NCI-H2081 (cell line): ENCODE measurements around the gene ZSWIM7.
"Not testable (repeated sequence)": the region's sequence is repeated elsewhere in the genome, so short reads cannot be mapped to it uniquely, and the experiment has no call there.

Source experiments
- DNase-seq, 2 experiments: peaks; one replicate each; lab custom pipeline; 2025; lab: John Stamatoyannopoulos, UW

The ZSWIM7 gene

DNA sequence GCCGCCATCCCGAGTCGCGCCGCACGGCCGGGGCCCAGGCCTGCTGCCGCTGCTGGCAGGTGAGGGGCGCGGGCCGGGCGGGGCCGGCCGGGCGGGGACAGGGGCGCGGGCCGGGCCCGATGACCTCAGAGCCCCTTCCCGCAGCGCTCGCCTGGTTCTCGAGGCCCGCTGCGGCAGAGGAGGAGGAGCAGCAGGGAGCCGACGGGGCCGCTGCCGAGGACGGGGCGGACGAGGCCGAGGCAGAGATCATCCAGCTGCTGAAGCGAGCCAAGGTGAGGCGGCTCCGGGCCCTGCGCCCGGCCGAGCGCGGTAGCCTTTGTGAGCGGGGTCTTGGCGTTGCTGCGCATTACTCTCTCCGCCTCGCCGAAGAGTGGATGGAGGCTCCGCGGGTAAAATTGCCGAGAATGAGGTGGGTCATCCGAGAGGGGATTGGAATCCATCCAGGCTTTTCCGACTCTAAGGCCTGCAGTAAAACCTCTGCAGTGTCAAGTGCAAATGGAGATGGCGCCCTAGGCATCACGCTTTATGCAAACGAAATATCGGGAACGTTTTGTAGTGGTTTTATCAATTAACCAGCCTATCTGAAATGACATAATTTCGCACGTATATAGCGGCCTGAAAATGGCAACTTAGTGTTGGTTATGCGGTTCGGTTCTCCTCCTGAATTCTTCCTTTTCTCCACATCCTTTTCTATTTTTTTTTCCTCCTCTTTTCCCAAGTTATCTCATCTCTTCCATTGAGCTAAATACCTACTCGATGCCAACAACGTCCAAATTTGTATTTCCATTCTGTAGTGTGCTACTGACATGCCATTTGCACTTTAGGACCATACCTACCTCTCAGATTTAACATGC is 697 bp upstream of the ZSWIM7 start:
- DNase-seq, result peak; percentile 44 to 63

DNA sequence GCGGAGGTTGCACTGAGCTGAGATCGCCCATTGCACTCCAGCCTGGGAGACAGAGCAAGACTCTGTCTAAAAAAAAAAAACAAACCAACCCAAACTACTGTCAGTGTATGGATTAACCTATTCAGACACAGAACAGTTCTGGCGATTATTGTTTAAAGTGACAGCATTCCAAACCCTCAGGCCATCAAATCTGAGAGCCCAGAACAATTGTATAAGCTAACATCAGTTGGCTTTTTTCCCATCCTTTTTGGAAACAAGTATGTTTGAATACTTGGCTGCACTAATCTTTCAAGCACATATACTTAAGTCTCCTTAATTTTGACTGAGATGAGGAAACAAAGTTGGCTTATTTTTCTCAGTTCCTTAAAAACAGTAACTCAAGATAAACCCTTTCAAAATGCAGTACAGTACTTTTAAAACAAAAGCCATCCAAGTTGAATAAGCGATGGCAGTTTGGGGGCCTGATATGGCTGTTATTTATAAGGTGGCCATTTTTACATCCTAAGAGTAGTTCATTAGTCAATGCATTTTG is 1.4 kb downstream of the ZSWIM7 start:
- DNase-seq, result no peak

- DNase-seq, result no peak
Measured at GRCh38 chr17:15996322-15996721, 3.2 kb downstream of the ZSWIM7 start.

- no peak for DNase-seq
Measured at GRCh38 chr17:15981646-15982580, 17.6 kb downstream of the ZSWIM7 start.

- no peak for DNase-seq
Measured at GRCh38 chr17:15981208-15981607, 18.3 kb downstream of the ZSWIM7 start.

DNA sequence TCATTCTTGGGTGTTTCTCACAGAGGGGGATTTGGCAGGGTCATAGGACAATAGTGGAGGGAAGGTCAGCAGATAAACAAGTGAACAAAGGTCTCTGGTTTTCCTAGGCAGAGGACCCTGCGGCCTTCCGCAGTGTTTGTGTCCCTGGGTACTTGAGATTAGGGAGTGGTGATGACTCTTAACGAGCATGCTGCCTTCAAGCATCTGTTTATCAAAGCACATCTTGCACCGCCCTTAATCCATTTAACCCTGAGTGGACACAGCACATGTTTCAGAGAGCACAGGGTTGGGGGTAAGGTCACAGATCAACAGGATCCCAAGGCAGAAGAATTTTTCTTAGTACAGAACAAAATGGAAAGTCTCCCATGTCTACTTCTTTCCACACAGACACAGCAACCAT is 20.5 kb downstream of the ZSWIM7 start:
- not testable (repeated sequence) for DNase-seq

- DNase-seq, result no peak
Measured at GRCh38 chr17:15978606-15979005, 20.9 kb downstream of the ZSWIM7 start.

GRCh38 chr17:15977894-15978293 is 21.6 kb downstream of the ZSWIM7 start:
- DNase-seq, result no peak

- no peak for DNase-seq
Measured at GRCh38 chr17:15973834-15974233, 25.7 kb downstream of the ZSWIM7 start.

DNA sequence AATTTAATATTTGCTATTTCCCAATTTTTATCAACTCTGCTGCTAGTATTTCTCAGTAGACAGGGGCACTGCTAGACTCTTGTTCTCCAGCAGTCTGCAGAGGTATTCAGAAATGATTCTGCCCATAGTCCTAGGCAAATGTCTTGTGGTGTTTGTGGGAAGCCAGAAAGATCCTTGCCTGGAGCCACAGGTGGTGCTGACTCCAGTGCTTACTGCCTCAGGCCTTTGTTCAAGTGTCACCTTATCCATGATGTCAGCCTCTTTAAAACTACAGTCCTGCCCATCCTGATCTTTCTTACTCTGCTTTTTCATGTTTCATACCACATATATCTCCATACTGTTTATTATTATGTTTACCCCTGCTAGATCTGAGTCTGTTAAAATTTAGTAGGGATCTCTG is 26.5 kb downstream of the ZSWIM7 start:
- no peak for DNase-seq

DNA sequence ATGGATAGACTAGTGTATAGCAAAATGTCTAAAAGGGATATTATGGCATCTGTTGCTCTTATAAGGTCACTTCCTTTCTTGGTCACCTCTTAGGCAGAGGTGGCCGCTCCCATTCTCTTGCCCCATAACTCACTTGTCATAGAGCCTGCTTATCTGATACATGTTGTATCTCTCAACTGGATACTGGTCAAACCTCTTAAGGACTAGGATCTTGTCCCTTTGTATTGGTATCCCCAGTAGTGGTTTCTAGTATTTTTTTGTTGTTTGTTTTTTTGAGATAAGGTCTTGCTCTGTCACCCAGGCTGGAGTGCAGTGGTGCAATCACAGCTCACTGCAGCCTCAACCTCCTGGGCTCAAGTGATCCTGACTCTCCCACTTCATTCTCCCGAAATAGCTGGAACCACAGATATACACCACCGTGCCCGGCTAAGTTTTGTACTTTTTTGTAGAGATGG is 27.0 kb downstream of the ZSWIM7 start:
- DNase-seq, result no peak

- DNase-seq, result no peak
Measured at GRCh38 chr17:15971882-15972281, 27.6 kb downstream of the ZSWIM7 start.

GRCh38 chr17:15971098-15971678 is 28.3 kb downstream of the ZSWIM7 start:
- no peak for DNase-seq

DNA sequence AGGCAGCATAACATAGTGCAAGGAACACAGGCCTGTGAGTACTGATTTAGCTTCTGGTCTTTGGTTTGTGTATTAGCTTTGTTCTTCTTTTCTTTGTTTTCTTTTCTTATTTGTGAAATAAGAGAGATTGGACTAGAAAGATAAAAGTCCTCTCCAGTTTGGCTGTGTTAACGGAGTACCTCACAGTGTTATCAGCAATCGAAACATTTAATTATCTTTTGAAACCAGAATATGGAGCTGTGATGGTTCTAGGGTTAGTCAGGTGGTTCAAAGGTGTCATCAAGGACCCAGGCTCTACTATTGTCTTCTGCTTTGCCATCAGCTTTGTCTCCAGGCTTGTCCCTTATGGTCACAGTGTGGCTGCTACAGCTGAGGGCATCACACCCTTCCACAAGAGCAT is 29.0 kb downstream of the ZSWIM7 start:
- no peak for DNase-seq

DNA sequence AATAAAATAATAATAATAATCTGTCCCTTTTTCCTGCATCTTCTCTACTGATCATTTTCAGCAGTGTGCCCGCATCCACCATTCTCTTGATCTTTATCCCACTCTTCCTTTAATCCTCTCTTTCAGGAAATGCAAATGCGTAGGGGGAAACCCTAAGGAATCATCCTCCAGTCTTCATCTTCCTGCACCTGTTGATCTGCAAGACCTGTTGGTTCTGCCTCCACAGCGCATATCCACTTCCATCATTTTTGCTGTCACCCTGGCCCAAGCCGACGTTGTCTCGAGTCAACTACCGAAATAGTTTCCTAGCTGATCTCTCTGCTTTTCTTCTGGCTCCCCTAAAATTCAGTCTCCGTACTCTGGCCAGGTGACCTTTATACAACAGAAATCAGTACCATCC is 30.0 kb downstream of the ZSWIM7 start:
- no peak for DNase-seq

GRCh38 chr17:15967706-15968399 is 31.7 kb downstream of the ZSWIM7 start:
- no peak for DNase-seq

DNA sequence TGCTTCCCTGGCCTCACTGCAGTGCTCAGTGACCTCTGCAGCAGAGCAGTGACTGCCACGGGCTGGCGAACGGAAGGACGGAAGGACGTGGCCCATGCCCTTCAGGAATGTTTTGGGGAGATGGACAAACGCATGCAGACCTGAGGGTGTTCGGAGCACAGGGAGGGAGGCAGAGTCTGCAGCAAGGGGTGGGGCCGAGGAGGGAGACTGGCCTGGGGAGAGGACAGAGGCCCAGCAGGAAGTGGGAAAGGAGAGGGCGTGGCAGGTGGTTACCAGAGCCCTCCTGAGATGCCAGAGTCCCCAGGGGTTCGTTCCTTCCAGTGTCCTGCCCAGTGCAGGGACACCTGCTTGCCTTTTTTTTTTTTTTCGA is 32.6 kb downstream of the ZSWIM7 start:
- DNase-seq, result no peak

DNA sequence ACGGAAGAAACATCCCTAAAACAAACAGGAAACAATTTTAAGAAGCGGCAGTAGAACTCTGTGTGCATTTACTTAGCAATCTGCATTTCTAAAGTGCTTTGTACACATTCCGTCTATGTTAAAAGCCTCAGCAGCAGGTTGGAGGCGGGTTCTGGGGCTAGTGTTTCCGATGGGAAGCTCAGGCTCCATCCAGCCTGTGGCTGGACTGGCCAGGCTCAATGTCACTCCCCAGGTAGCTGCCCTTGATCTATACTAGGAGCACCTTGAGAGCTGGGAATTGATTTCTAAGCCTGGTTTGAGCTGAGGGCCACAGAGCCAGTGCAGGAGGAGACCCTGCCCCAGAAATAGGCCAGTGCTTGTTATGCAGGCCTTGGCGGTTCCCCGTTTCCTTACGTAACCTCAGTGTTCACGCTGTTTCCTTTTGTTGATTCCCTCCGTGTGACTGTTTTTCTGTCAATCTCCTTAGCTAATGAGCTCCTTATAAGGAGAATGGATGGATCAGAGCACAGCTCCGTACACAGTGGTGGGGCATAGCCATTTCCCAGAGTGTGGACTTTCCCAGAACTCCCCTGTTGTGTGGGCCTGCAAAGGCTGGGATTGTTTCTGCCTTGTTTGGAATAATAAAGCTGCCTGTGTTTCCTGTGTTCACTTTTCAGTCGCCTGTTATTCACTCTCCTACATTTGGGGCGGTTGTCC is 33.2 kb downstream of the ZSWIM7 start:
- DNase-seq, result peak; percentile 33 to 67

DNA sequence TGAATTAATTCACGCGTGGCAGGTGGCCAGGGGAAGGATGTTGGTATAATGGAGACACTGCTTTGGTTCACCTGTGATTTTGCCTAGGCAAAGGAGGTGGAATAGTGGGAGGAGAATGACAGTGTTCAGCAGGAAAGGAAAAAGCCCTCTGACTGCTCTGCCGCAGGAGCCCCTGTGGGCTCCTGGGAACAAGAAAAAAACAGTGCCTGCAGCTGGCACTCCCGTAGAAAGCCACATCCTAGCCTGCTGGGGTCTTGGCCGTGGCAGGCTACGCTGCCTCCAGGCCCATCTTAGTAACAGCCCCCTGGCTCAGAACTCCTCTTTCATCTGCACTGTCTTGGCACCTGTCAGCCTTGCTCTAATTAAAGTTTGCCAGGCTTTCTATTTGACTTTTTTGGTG is 34.0 kb downstream of the ZSWIM7 start:
- DNase-seq, result peak in 1 of 2 experiments; percentile 15

GRCh38 chr17:15963670-15964110 is 35.8 kb downstream of the ZSWIM7 start:
- no peak for DNase-seq

- DNase-seq, result no peak
Measured at GRCh38 chr17:15958484-15958854, 41.0 kb downstream of the ZSWIM7 start.
